SK-N-SH (cell line): Measurements from ENCODE around the gene NTM.

ENCODE experiments used
- CTCF ChIP-seq: fragments of 200-600 bp; sonication (generic); IDR thresholded peaks from 2 replicates; pipeline ENCODE4 v1.6.1; 2017; ENCODE audit warnings: antibody characterized with exemption, mild to moderate bottlenecking, moderate library complexity
- FOXM1 ChIP-seq: IDR thresholded peaks from 2 replicates; pipeline ENCODE4 v1.4.0; 2012; ENCODE audit warnings: low read depth, mild to moderate bottlenecking
- JUND ChIP-seq: IDR thresholded peaks from 2 replicates; pipeline ENCODE4 v1.4.0; 2012
- MAX ChIP-seq: IDR thresholded peaks from 2 replicates; pipeline ENCODE4 v1.4.0; 2012; ENCODE audit warnings: low read depth
- NFIC ChIP-seq: IDR thresholded peaks from 2 replicates; pipeline ENCODE4 v1.4.0; 2012; ENCODE audit warnings: borderline replicate concordance
- POLR2AphosphoS5 ChIP-seq: IDR thresholded peaks from 2 replicates; pipeline ENCODE4 v1.6.1; 2012; ENCODE audit warnings: low read depth, low read length
- TAF1 ChIP-seq: IDR thresholded peaks from 2 replicates; pipeline ENCODE4 v1.6.1; 2012; ENCODE audit warnings: low read depth, mild to moderate bottlenecking, low read length, moderate library complexity, borderline replicate concordance

GRCh38 chr11:131750692-131751091, 380.3 kb downstream of the NTM start:
- no peak for TF ChIP-seq NFIC
- TF ChIP-seq CTCF: no peak
- no peak for TF ChIP-seq MAX
- no peak for TF ChIP-seq TAF1
- no peak for TF ChIP-seq JUND
- no peak for TF ChIP-seq FOXM1
- TF ChIP-seq POLR2AphosphoS5: no peak
